Mesodermal cell (in vitro differentiated cells): ENCODE results near the gene MYO3B.

Source experiments
- H3K27ac ChIP-seq: 2 replicates; pipeline ENCODE4 v1.7.0; 2013; ENCODE audit warnings: mild to moderate bottlenecking, low read depth, low read length, moderate library complexity; ENCODE audit not compliant: severe bottlenecking
- H3K36me3 ChIP-seq: 2 replicates; pipeline ENCODE4 v1.7.1; 2013; ENCODE audit warnings: mild to moderate bottlenecking, low read length, moderate library complexity; ENCODE audit not compliant: control insufficient read depth, insufficient read depth
- H3K4me1 ChIP-seq: one replicate; pipeline ENCODE4 v1.7.1; 2013; ENCODE audit warnings: mild to moderate bottlenecking, low read length; ENCODE audit not compliant: insufficient read depth, control insufficient read depth, poor library complexity, severe bottlenecking
- H3K4me3 ChIP-seq: 2 replicates; pipeline ENCODE4 v1.7.0; 2013; ENCODE audit warnings: low read length, control low read depth, mild to moderate bottlenecking; ENCODE audit not compliant: insufficient read depth, poor library complexity, severe bottlenecking; ENCODE audit errors: extremely low read depth
- H3K9me3 ChIP-seq: 2 replicates; pipeline ENCODE4 v1.7.1; 2013; ENCODE audit warnings: mild to moderate bottlenecking, low read length, moderate library complexity; ENCODE audit not compliant: control insufficient read depth
- WGBS, 2 experiments: methylation state at CpG; one replicate each; pipeline ENCODE4 v1.1.5; 2013; ENCODE audit warnings: missing lambda C conversion rate in 2 of 2; ENCODE audit not compliant: insufficient coverage in 2 of 2; 5-methylcytosine and 5-hydroxymethylcytosine counted together

The MYO3B gene

GRCh38 chr2:170563401-170563800 lies 385.5 kb downstream of the MYO3B start:
- no peaks in the 10 kb centered on the region for H3K4me1 ChIP-seq
- H3K9me3 ChIP-seq = no peaks in the 10 kb centered on the region
- H3K4me3 ChIP-seq = no peak overlapping the region
- H3K27ac ChIP-seq = no peak overlapping the region
- H3K36me3 ChIP-seq = no peaks in the 10 kb centered on the region

DNA sequence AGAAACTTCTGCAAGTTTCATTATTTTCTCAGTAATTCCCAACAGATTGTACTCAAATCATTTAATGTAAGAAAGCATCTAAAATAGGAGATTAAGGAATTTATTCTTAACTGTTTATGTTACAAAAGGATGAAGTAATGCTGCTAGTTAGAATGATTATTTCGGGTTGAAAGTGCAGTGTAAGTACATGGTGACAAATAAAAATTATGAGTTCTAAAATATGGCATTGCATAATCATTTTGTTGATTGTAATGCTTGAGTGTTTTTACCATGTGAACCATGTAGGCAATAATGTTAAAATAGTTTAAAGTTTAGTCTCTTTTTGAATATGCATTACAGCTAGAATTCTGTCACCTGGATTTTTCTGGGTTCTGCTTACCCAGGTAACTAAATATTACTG lies 388.2 kb downstream of the MYO3B start:
- Histone ChIP-seq H3K4me1 (no peaks in the 10 kb centered on the region), H3K36me3 (no peaks in the 10 kb centered on the region), H3K27ac (no peak overlapping the region), H3K9me3 (no peaks in the 10 kb centered on the region), H3K4me3 (no peak overlapping the region)
- 90 to 93% methylated on average over 1 of the region's 1 CpG for WGBS, 2 experiments

- WGBS, 2 experiments = 88 to 100% methylated on average over 1 to 2 of the region's 2 CpGs
- no peak overlapping the region for H3K27ac ChIP-seq
- H3K9me3 ChIP-seq = no peaks in the 10 kb centered on the region
- no peaks in the 10 kb centered on the region for H3K4me1 ChIP-seq
- H3K36me3 ChIP-seq = no peaks in the 10 kb centered on the region
- H3K4me3 ChIP-seq = no peak overlapping the region
Observed at GRCh38 chr2:170567429-170567828, 389.5 kb downstream of the MYO3B start.

DNA sequence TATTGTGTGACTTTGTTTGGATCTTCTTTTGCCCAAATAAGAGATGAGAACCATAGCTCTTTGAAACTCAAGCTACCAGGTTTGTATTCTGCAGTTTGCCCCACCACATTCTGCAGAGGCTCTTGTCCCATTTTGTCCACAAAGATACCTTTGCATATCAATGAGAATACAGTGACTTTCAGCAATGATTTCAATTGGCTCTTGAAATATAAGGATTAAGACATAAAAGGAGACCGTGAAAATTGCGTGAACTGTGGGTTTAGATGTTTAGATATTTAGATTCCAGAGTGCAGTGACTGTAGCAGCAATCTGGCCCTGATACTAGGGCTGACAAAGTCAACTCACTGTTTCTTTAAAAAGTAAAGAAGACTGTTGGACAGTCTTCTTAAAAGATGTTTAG lies 390.6 kb downstream of the MYO3B start:
- no peaks in the 10 kb centered on the region for H3K9me3 ChIP-seq
- no peaks in the 10 kb centered on the region for H3K36me3 ChIP-seq
- no peaks in the 10 kb centered on the region for H3K4me1 ChIP-seq
- no peak overlapping the region for H3K27ac ChIP-seq
- H3K4me3 ChIP-seq = no peak overlapping the region
- WGBS, 2 experiments = 89 to 100% methylated on average over 2 of the region's 2 CpGs

DNA sequence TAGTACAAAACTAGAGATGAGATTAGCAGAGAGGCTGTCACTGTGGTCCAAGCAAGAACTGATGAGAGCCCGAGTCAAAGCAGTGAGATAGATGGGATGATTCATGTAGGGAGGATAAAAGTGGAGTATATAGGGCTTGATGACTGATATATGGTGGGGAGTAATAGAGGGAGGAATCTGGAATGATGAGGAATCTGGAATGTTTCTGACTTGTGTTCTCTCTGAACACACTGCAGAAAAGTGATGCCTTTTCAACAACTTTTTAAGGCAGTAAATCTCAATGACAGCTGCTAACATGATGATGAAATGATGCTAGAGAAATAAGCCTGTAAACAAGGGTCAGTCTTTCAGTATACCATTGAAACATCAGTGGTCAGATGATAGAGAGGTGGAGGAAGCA lies 393.7 kb downstream of the MYO3B start:
- WGBS, 2 experiments = 94 to 100% methylated on average over 1 of the region's 1 CpG
- no peak overlapping the region for H3K4me3 ChIP-seq

GRCh38 chr2:170573671-170574070 lies 395.7 kb downstream of the MYO3B start:
- Histone ChIP-seq H3K4me3 (no peak overlapping the region), H3K36me3 (no peaks in the 10 kb centered on the region), H3K27ac (no peak overlapping the region), H3K4me1 (no peaks in the 10 kb centered on the region), H3K9me3 (no peaks in the 10 kb centered on the region)
- no CpG with 5 or more reads among the region's 1 CpG for WGBS, 2 experiments

More for the DNA sequence above, 393.7 kb downstream of the MYO3B start:
- Histone ChIP-seq H3K4me1 (no peaks in the 10 kb centered on the region), H3K36me3 (no peaks in the 10 kb centered on the region), H3K27ac (no peak overlapping the region), H3K9me3 (no peaks in the 10 kb centered on the region)

- no peak overlapping the region for H3K4me3 ChIP-seq
- no peaks in the 10 kb centered on the region for H3K36me3 ChIP-seq
- no peaks in the 10 kb centered on the region for H3K4me1 ChIP-seq
- 85 to 90% methylated on average over 3 to 6 of the region's 7 CpGs for whole genome bisulfite sequencing, 2 experiments
- no peak overlapping the region for H3K27ac ChIP-seq
- no peaks in the 10 kb centered on the region for H3K9me3 ChIP-seq
Observed at GRCh38 chr2:170576296-170576695, 398.3 kb downstream of the MYO3B start.

DNA sequence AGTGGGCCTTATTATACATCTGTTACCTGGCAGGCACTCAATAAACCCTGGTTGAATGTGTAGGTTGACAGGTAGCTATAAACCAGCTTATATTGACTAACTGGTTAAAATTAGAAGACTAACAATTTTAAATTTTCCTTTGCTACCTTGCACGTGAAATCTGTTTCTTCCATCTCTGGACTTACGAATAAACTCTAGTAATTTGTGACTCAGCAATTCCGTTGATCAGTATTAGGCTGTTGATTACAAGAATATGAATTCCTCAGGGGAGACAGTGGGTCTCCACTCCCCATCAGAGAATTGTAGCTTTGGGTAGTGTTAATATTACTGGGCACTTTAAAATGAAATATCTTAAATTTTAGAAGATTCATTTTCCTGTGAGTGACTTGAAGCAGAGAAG lies 399.4 kb downstream of the MYO3B start:
- WGBS, 2 experiments = 80% methylated on average over 1 of the region's 3 CpGs; no CpG with 5 or more reads in 1 of the 2 experiments
- H3K9me3 ChIP-seq = no peaks in the 10 kb centered on the region

GRCh38 chr2:170578606-170579005 lies 400.7 kb downstream of the MYO3B start:
- Histone ChIP-seq H3K27ac (no peak overlapping the region), H3K36me3 (no peaks in the 10 kb centered on the region), H3K4me1 (no peaks in the 10 kb centered on the region), H3K4me3 (no peak overlapping the region), H3K9me3 (no peaks in the 10 kb centered on the region)
- WGBS, 2 experiments = 95 to 98% methylated on average over 7 to 8 of the region's 10 CpGs

More for the DNA sequence above, 399.4 kb downstream of the MYO3B start:
- no peak overlapping the region for H3K4me3 ChIP-seq
- no peak overlapping the region for H3K27ac ChIP-seq
- H3K36me3 ChIP-seq = no peaks in the 10 kb centered on the region
- H3K4me1 ChIP-seq = no peaks in the 10 kb centered on the region

DNA sequence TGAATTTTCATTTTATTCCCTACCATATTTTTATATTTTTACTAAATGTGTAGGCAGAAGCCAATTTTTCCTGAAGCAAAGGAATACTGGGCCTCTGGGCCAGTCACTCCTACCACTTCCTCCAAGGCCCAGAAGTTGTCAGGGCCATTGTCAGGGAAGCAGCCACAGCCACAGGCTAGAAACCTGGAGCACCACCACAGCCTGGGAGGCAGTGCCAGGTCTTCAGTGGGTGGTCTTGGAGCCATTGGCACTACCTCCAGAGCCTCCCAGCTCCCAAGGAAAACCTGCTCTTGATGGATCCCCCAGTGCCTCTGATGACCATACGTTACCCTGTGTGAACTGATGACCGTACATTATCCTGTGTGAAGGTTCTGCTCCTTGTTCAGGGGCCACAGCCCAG lies 401.6 kb downstream of the MYO3B start:
- H3K4me3 ChIP-seq = no peak overlapping the region
- no peaks in the 10 kb centered on the region for H3K9me3 ChIP-seq
- H3K36me3 ChIP-seq = no peaks in the 10 kb centered on the region
- H3K4me1 ChIP-seq = no peaks in the 10 kb centered on the region
- no peak overlapping the region for H3K27ac ChIP-seq
- 83 to 100% methylated on average over 2 of the region's 2 CpGs for WGBS, 2 experiments

DNA sequence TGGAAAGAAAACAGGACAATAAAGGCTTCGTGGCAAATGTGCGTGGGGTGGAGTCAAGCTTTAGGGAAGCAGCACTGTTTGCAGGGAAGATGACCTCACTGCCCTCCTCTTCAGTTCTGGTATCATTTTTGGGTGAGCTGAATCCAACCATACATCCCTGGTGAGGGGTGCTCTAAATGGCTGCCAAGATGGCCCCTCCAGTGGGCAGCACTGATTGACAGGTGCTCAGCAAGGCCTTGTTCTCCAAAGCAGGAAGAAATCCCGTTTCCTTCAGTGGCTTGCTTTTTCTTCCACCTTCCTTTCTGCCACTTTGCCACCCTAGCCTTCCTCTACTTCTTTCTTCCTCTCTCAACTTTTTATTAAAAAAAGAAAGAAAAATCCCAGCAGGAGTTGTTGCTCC lies 404.4 kb downstream of the MYO3B start:
- 66 to 74% methylated on average over 3 of the region's 3 CpGs for WGBS, 2 experiments
- Histone ChIP-seq H3K4me1 (no peaks in the 10 kb centered on the region), H3K4me3 (no peak overlapping the region), H3K27ac (peak overlapping the region; percentile 8), H3K9me3 (no peaks in the 10 kb centered on the region), H3K36me3 (no peaks in the 10 kb centered on the region)
